ENCODE results near the gene CDK17.

The CDK17 gene

GRCh38 chr12:96271469-96272199 is 128.6 kb downstream of the CDK17 start:
- Histone ChIP-seq H3K4me3 (ENCODE audit: low read length) (no peak overlapping the region), H3K27me3 (ENCODE audit: insufficient read depth, low read length) (no peaks in the 10 kb centered on the region), H3K9me3 (ENCODE audit: low read length) (no peaks in the 10 kb centered on the region), H3K4me1 (ENCODE audit: insufficient read depth, low read length) (no peaks in the 10 kb centered on the region), H2AFZ (ENCODE audit: low read depth, low read length) (no peak overlapping the region), H3K36me3 (ENCODE audit: insufficient read depth, low read length) (peaks cover 15% of the 10 kb centered on the region)

- Histone ChIP-seq H2AFZ (ENCODE audit: low read depth, low read length) (no peak overlapping the region), H3K4me1 (ENCODE audit: insufficient read depth, low read length) (no peaks in the 10 kb centered on the region), H3K27me3 (ENCODE audit: insufficient read depth, low read length) (no peaks in the 10 kb centered on the region), H3K36me3 (ENCODE audit: insufficient read depth, low read length) (peaks cover 9% of the 10 kb centered on the region), H3K4me3 (ENCODE audit: low read length) (no peak overlapping the region), H3K9me3 (ENCODE audit: low read length) (no peaks in the 10 kb centered on the region)
Measured at GRCh38 chr12:96266238-96266637, 134.0 kb downstream of the CDK17 start.

- Histone ChIP-seq H3K36me3 (ENCODE audit: insufficient read depth, low read length) (peaks cover 5% of the 10 kb centered on the region), H3K4me3 (ENCODE audit: low read length) (no peak overlapping the region), H3K9me3 (ENCODE audit: low read length) (no peaks in the 10 kb centered on the region), H3K27me3 (ENCODE audit: insufficient read depth, low read length) (no peaks in the 10 kb centered on the region), H2AFZ (ENCODE audit: low read depth, low read length) (no peak overlapping the region), H3K4me1 (ENCODE audit: insufficient read depth, low read length) (no peaks in the 10 kb centered on the region)
Measured at GRCh38 chr12:96265836-96266235, 134.4 kb downstream of the CDK17 start.

- H3K9me3 ChIP-seq (ENCODE audit: low read length) = no peaks in the 10 kb centered on the region
- no peaks in the 10 kb centered on the region for H3K4me1 ChIP-seq (ENCODE audit: insufficient read depth, low read length)
- peaks cover 4% of the 10 kb centered on the region for H3K36me3 ChIP-seq (ENCODE audit: insufficient read depth, low read length)
- no peak overlapping the region for H3K4me3 ChIP-seq (ENCODE audit: low read length)
- no peak overlapping the region for H2AFZ ChIP-seq (ENCODE audit: low read depth, low read length)
- no peaks in the 10 kb centered on the region for H3K27me3 ChIP-seq (ENCODE audit: insufficient read depth, low read length)
Measured at GRCh38 chr12:96265400-96265799, 134.8 kb downstream of the CDK17 start.

GRCh38 chr12:96263449-96263902 is 136.8 kb downstream of the CDK17 start:
- no peaks in the 10 kb centered on the region for H3K27me3 ChIP-seq (ENCODE audit: insufficient read depth, low read length)
- H3K4me1 ChIP-seq (ENCODE audit: insufficient read depth, low read length) = no peaks in the 10 kb centered on the region
- no peak overlapping the region for H2AFZ ChIP-seq (ENCODE audit: low read depth, low read length)
- no peak overlapping the region for H3K4me3 ChIP-seq (ENCODE audit: low read length)
- no peaks in the 10 kb centered on the region for H3K9me3 ChIP-seq (ENCODE audit: low read length)
- H3K36me3 ChIP-seq (ENCODE audit: insufficient read depth, low read length) = peaks cover 4% of the 10 kb centered on the region

- no peaks in the 10 kb centered on the region for H3K36me3 ChIP-seq (ENCODE audit: insufficient read depth, low read length)
- no peaks in the 10 kb centered on the region for H3K9me3 ChIP-seq (ENCODE audit: low read length)
- H3K4me1 ChIP-seq (ENCODE audit: insufficient read depth, low read length) = no peaks in the 10 kb centered on the region
- no peak overlapping the region for H2AFZ ChIP-seq (ENCODE audit: low read depth, low read length)
- no peak overlapping the region for H3K4me3 ChIP-seq (ENCODE audit: low read length)
- no peaks in the 10 kb centered on the region for H3K27me3 ChIP-seq (ENCODE audit: insufficient read depth, low read length)
Measured at GRCh38 chr12:96261557-96261956, 138.7 kb downstream of the CDK17 start.

GRCh38 chr12:96260644-96261043 is 139.6 kb downstream of the CDK17 start:
- no peaks in the 10 kb centered on the region for H3K4me1 ChIP-seq (ENCODE audit: insufficient read depth, low read length)
- no peaks in the 10 kb centered on the region for H3K27me3 ChIP-seq (ENCODE audit: insufficient read depth, low read length)
- no peak overlapping the region for H2AFZ ChIP-seq (ENCODE audit: low read depth, low read length)
- H3K9me3 ChIP-seq (ENCODE audit: low read length) = no peaks in the 10 kb centered on the region
- no peaks in the 10 kb centered on the region for H3K36me3 ChIP-seq (ENCODE audit: insufficient read depth, low read length)
- no peak overlapping the region for H3K4me3 ChIP-seq (ENCODE audit: low read length)

- H3K9me3 ChIP-seq (ENCODE audit: low read length) = no peaks in the 10 kb centered on the region
- H3K4me3 ChIP-seq (ENCODE audit: low read length) = no peak overlapping the region
- no peak overlapping the region for H2AFZ ChIP-seq (ENCODE audit: low read depth, low read length)
- no peaks in the 10 kb centered on the region for H3K36me3 ChIP-seq (ENCODE audit: insufficient read depth, low read length)
- H3K27me3 ChIP-seq (ENCODE audit: insufficient read depth, low read length) = no peaks in the 10 kb centered on the region
- H3K4me1 ChIP-seq (ENCODE audit: insufficient read depth, low read length) = no peaks in the 10 kb centered on the region
Measured at GRCh38 chr12:96260231-96260630, 140.0 kb downstream of the CDK17 start.

GRCh38 chr12:96258104-96258961 is 141.9 kb downstream of the CDK17 start:
- H2AFZ ChIP-seq (ENCODE audit: low read depth, low read length) = no peak overlapping the region
- no peaks in the 10 kb centered on the region for H3K9me3 ChIP-seq (ENCODE audit: low read length)
- no peaks in the 10 kb centered on the region for H3K27me3 ChIP-seq (ENCODE audit: insufficient read depth, low read length)
- H3K36me3 ChIP-seq (ENCODE audit: insufficient read depth, low read length) = no peaks in the 10 kb centered on the region
- H3K4me3 ChIP-seq (ENCODE audit: low read length) = no peak overlapping the region
- H3K4me1 ChIP-seq (ENCODE audit: insufficient read depth, low read length) = no peaks in the 10 kb centered on the region

GRCh38 chr12:96257550-96258103 is 142.6 kb downstream of the CDK17 start:
- H3K27me3 ChIP-seq (ENCODE audit: insufficient read depth, low read length) = no peaks in the 10 kb centered on the region
- no peak overlapping the region for H2AFZ ChIP-seq (ENCODE audit: low read depth, low read length)
- no peaks in the 10 kb centered on the region for H3K36me3 ChIP-seq (ENCODE audit: insufficient read depth, low read length)
- H3K9me3 ChIP-seq (ENCODE audit: low read length) = no peaks in the 10 kb centered on the region
- no peaks in the 10 kb centered on the region for H3K4me1 ChIP-seq (ENCODE audit: insufficient read depth, low read length)
- no peak overlapping the region for H3K4me3 ChIP-seq (ENCODE audit: low read length)

- Histone ChIP-seq H2AFZ (ENCODE audit: low read depth, low read length) (no peak overlapping the region), H3K27me3 (ENCODE audit: insufficient read depth, low read length) (no peaks in the 10 kb centered on the region), H3K9me3 (ENCODE audit: low read length) (no peaks in the 10 kb centered on the region), H3K36me3 (ENCODE audit: insufficient read depth, low read length) (no peaks in the 10 kb centered on the region), H3K4me3 (ENCODE audit: low read length) (no peak overlapping the region), H3K4me1 (ENCODE audit: insufficient read depth, low read length) (no peaks in the 10 kb centered on the region)
Measured at GRCh38 chr12:96256672-96257361, 143.4 kb downstream of the CDK17 start.

GRCh38 chr12:96255077-96255476 is 145.2 kb downstream of the CDK17 start:
- no peak overlapping the region for H2AFZ ChIP-seq (ENCODE audit: low read depth, low read length)
- no peaks in the 10 kb centered on the region for H3K4me1 ChIP-seq (ENCODE audit: insufficient read depth, low read length)
- H3K36me3 ChIP-seq (ENCODE audit: insufficient read depth, low read length) = no peaks in the 10 kb centered on the region
- H3K27me3 ChIP-seq (ENCODE audit: insufficient read depth, low read length) = no peaks in the 10 kb centered on the region
- no peak overlapping the region for H3K4me3 ChIP-seq (ENCODE audit: low read length)
- peaks cover 2% of the 10 kb centered on the region for H3K9me3 ChIP-seq (ENCODE audit: low read length)
